Stimulated activated CD4-positive, alpha-beta T cell treated with anti-CD3 and anti-CD28 coated beads, Interleukin-12 subunit alpha, Interleukin-12 subunit beta, amount 100 ng/mL, for 48 hours (primary cell): Measurements from ENCODE around the gene NCCRP1.

Experiments
- DNase-seq, 3 donors: peaks; one replicate each; pipeline ENCODE4 v3.0.0-alpha.2; 2020; ENCODE audit warnings: low read depth in 2 of 3, low spot score in 1 of 3

The NCCRP1 gene

DNA sequence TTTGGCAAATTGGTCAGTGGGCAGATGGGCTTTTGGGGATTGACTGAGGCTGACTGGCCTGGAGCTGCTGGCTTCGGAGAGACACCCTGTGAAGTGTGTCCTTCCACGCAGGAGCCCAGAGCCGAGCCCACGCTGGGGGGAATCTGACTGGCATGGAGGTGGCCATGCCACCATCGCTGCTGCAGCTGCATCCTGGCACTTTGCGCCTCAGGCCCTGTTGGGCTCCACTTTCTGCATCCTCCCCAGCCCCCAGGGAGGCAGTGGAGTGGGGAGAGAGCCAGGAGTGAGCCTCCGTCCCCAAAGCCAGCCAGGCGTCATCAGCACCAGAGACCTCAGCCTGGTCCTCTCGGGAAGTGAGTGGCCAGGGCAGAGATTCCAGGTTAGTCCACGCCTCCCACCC, 17.0 kb upstream of the NCCRP1 start:
- DNase-seq, result no peak

DNA sequence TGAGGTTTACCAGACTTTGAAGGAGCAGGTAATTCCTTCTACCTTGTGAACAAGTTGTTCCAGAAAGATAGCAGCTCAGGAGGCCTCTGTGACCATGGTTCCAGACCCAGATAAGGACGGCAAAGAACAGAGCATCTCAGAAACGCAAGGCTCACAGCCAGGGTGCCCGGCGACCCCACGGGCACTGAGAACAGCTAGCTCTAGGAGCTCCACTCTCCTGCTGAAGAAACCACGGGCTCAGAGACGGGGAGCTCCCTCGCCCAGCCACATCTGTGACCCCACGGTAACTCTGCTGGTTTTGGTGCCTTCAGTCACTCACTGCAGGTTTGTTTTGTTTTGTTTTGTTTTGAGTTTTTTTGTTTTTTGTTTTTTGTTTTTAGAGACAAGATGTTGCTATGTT, 16.0 kb upstream of the NCCRP1 start:
- DNase-seq, result no peak

DNA sequence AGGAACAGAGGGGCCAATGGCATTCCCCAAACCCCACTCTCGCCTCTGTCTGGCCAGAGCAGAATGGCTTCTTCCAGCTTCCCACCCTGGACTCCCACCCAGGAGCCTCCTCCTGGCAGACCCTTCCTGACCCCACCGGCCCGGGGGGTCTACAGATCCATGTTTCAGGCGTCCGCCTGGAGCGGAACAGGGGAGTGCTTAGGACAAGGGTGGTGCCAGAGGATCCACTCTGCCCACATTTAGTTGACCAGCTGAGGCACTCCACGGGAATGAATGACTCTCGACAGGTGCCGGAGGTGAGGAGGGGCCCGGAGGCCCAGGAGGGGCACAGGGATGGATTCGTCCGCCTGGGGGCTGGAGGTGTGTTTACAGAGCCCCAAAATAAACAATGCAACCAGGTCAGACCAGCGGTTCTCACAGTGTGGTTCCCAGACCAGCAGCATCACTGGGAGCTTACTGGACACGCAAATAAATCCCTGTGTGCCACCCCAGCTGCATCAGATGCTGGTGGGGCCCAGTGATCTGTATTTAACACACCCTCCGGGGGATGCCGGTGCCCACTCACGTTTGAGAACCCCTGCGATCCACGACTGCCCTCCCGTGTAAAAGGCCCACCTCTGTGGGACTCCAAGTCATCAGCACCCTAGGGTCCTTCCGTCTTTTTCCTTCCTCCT, 15.1 kb upstream of the NCCRP1 start:
- DNase-seq, result no peak

DNA sequence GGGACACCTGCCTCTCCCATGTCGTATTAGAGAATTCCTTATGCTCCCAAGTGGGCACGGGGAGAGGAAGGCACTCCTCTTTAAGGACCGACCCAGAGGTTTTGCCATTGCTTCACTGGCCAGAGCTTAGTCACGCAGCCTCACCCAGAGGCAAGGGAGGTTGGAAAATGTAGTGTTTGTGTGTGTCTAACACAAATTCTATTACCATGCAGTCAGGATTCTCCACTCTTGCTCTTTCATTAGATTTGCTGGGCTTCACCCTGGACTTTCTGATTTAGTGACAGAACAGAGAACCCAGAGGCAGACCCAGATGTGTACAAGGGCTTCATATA, 14.6 kb upstream of the NCCRP1 start:
- no peak for DNase-seq

DNA sequence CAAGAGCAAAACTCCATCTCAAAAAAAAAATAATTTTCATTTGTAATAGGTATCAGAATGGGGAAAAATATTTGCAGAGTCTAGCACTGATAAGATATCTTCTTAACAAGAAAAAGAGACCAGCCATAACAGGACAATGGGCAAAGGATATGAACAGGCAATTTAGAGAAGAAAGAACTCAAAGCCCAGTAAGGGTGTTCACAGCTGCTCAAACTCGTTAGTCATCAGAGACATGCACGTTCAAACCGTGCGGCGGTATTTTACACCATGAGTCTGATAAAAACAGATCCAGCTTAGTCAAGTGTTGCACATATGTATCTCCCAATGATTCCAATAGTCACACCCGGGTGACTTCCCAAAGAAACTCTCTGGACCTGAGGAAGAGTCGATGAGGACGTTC, 13.7 kb upstream of the NCCRP1 start:
- no peak for DNase-seq

DNA sequence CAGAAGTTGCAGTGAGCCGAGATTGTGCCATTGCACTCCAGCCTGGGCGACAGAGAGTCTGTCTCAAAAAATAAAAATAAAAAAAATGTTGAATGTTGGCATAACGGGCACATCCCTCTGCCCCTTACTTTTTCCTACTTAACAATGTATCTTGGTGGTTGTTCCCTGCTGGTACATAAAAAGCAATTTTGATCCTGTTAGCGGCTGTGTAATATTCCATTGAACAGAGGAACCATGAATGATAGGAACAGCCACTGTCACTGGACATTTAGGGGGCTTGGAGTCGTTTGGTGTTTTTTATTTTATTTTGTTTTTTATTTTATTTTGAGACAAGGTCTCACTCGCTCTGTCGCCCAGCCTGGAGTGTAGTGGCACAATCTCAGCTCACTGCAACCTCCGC, 10.4 kb upstream of the NCCRP1 start:
- DNase-seq, result no peak

DNA sequence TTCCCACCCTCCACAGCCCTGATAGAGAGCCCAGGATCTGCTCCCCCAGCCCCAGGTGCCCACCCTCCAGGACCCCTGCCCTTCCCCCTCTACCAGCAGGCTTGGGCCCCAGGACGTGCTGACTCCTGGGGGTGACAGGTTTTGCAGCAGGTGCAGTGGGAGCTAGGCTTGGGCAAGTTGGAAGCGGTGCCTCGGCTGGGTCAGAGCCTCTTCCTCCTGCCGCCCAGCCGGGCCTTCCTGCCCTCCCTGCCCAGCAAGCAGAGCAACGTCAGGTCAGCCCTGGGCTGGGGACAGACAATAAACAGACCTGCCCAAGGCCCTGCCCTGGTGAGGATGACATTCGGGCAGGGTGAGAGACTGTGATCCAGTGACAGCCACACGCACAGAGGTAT, 9.2 kb upstream of the NCCRP1 start:
- DNase-seq, result no peak

DNA sequence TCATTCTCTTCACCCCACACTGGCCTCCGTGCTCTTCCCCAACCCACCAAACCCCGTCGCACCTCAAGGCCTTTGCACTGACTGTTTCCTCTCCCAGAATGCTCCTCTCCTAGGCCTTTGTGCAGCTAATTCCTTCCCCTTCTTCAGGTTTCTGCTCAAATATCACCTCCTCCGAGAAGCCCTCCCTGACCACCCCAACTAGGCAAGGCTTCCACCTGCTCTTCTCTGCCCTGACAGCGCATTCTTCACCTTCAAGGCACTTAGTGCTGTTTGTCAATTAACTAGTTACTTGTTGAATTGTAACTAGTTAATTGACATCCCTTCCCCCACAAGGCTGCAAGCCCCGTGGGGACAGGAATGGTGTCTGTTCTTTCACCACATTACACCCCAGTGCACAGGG, 7.8 kb upstream of the NCCRP1 start:
- no peak for DNase-seq

DNA sequence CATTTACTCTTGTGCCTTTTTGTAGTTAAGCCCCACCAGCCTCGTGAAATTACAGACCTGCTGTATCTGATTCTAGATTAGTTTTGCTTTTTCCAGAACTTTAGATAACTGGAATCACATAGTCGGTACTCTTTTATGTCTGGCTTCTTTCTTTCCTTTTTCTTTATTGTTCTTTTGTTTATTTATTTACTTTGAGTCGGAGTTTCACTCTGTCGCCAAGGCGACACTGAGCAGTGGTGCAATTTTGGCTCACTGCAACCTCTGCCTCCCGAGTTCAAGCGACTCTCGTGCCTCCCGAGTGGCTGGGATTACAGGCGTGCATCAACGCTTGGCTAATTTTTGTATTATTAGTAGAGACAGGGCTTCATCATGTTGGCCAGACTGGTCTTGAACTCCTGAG, 6.0 kb upstream of the NCCRP1 start:
- no peak for DNase-seq

DNA sequence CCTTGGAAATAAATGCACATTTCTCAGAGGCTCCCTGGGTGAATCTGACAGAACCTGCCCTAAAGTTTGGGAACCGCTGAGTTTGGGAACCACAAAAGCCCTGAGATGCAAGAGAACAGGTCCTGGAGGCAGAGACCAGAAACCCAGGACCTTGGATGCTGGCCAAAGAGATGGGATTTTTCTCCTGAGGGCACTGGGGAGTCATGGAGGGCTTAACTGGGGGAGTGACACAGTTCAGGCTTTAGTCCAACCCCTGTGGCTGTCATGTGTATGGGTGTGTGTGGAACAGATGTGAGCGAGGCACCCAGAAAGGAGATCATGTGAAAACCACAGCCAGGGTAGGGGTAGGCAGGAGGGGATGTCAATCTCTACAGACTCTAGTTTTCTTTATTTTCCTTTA, 3.9 kb upstream of the NCCRP1 start:
- no peak for DNase-seq

DNA sequence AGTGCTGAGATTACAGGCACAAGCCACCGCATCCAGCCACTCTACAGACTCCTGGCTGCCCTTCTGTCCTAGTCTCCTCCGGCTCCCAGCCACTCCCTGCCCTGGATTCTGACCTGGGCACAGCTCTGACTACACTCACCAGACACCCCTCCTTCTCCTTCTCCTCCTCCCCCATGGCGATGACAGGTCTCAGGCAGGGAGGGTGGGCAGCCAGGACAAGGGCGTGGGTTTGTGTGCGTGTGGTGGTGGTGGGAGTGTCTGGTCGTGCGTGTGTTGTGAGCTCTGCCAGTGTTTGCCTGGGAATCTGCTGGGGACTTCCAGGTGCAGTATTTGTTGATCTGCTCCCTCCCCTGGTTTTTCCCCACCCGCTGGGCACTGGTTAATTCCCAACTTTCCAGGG, 3.0 kb upstream of the NCCRP1 start:
- DNase-seq, result no peak

DNA sequence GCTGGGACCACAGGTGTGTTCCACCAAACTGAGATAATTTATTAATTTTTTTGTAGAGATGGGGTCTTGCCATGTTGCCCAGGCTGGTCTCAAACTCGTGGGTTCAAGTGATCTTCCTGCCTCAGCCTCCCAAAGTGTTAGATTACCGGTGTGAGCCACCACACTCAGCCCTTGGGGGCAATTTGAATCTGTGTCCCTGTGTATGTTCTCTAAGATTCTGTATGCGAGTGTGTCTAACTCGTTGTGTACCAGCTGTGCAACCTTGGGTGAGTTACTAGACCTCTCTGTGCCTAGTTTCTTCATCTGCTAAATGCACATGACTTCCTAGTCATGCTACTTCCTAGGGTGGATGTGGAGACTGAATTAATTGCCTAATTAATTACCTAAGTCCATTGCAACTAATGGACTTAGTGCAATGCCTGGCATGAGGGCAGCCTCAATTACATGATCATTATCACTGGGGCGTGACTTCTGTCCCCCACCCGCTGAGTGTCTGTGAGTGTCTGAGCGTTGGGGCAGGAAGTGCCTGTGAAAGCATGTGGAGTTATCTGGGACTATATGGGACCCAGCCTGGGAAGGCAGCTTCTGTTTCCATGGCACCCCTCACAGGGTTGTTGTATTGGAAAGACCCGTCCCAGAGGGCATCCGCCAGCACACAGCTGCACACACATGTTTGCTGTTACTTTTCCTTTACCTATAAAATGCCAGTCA, 1.8 kb upstream of the NCCRP1 start:
- no peak for DNase-seq

DNA sequence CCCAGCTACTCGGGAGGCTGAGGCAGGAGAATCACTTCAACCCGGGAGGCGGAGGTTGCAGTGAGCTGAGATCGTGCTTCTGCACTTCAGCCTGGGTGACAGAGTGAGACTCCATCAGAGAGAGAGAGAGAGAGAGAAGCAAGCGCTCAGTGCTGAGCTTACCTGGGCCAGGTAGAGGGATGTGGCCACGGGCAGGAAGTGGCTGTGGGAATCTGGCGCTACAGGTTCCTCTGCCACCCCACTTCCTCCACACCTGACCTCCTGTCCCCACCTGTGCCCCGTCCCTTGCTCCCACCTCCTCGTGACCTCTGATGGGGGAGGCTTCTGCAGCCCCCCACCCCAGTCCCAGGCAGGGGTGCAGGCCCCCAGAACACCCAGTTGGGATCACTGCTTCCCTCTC, 1.0 kb upstream of the NCCRP1 start:
- DNase-seq, result no peak

DNA sequence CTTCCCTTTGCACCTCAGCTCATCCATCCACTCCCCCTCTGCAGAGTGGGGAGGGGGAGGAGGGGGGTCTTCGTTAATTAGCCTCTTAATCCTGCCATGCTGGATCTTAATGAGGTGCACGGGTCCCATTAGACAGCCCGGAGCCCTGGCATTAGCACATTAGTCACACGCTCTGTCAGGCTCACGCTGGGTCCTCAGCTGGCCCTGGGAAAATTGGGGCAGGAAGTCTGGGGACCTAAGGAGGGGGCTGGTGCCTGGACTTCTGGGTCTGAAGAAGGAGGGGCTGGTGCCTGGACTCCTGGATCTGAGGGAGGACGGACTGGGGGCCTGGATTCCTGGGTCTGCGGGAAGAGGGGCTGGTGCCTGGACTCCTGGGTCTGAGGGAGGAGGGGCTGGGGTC, 444 bp upstream of the NCCRP1 start:
- no peak for DNase-seq

DNA sequence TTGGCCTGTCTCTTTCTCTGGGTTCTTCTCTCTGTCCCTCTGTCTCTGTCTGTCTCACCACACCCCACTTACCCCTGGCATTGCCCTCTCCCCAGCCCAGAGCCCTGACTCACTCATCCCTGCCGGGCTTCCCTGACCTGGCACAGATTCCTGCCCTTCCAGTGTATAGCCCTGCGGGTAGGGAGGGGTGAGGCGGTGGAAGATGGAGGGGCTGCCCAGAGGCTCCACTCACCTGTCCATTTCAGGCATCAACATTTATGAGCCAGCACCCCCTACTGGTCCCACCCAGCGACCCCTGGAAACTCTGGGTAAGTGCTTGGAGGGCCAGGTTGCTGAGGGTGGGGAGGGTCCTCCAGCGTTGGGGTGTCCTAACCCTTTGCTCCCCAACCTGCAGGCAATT, 1.0 kb downstream of the NCCRP1 start:
- no peak for DNase-seq

DNA sequence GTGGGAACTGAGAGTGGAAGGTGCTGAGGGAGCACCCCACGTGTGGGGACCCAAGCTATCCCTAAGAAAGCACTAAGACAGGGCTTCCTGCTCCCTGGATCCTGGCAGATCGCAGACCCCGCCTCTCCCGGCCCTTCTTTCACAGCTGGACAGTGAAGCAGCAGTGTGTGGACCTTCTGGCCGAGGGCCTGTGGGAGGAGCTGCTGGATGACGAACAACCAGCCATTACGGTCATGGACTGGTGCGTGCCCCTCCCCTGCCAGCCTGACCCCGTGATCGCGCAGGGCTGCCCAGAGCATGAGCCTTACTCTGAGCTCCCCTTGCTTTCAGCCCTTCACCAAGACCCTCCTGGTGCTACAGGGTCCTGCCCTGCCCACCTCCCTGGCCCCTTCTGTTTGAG, 2.3 kb downstream of the NCCRP1 start:
- DNase-seq, result no peak

DNA sequence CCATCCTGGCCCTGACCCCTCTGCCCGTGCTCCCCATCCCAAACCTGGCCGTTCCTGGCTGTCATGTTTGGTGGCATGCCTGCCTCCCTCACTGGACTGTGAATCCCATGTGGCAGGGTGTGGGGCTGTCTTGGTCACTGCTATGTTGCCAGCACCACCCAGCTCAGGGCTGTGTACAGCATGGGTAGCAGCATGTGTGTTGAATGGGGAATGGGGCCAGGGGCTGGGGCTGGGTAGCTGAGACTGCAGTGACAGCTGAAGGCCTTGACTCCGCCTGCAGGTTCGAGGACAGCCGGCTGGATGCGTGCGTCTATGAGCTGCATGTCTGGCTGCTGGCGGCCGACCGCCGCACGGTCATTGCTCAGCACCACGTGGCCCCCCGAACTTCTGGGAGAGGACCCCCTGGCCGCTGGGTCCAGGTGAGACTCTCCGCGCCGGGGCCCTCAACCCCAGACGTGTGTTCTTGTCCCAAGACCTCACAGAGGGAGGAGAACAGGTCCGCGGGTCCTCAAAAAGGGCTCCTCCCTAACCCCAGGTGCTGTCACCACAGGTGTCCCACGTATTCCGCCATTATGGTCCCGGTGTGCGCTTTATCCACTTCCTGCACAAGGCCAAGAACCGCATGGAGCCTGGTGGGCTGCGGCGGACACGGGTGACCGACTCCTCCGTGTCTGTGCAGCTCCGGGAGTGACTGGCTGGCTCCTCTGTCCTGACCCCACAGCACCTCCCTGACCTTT, 3.5 kb downstream of the NCCRP1 start:
- DNase-seq, result no peak

DNA sequence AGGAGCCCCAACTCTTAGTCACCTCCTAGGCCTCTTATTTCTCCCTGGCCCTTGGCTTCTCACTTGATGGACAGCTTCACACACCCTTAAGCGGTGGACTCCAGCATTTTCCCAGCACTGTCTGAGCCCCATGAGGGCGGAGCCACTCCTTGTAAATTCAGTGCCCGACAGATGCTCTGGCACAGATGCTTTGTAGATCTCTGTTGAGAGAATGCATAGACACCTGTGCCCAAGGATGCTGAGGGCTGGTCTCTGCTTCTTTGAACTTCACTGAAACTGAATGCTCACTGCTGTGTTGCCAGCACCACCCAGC, 4.0 kb downstream of the NCCRP1 start:
- DNase-seq, result no peak

DNA sequence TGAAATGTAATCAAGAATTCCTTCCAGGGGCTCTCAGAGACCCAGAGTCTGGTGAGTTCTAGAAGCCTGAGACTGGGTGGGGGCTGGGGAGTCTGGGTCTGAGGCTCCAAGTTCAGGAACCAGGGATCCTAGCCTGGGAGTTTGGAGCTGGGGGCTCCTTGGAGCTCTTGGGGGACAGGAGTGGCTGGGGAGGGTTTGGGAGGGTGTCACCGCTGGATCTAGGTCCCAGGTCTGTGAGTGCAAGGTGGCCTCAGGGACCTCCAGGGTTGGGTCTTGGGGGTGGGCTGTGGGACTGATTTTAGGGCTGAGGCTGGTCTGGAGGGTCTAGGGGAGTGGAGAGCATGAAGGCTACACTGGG, 6.2 kb downstream of the NCCRP1 start:
- DNase-seq, result no peak

DNA sequence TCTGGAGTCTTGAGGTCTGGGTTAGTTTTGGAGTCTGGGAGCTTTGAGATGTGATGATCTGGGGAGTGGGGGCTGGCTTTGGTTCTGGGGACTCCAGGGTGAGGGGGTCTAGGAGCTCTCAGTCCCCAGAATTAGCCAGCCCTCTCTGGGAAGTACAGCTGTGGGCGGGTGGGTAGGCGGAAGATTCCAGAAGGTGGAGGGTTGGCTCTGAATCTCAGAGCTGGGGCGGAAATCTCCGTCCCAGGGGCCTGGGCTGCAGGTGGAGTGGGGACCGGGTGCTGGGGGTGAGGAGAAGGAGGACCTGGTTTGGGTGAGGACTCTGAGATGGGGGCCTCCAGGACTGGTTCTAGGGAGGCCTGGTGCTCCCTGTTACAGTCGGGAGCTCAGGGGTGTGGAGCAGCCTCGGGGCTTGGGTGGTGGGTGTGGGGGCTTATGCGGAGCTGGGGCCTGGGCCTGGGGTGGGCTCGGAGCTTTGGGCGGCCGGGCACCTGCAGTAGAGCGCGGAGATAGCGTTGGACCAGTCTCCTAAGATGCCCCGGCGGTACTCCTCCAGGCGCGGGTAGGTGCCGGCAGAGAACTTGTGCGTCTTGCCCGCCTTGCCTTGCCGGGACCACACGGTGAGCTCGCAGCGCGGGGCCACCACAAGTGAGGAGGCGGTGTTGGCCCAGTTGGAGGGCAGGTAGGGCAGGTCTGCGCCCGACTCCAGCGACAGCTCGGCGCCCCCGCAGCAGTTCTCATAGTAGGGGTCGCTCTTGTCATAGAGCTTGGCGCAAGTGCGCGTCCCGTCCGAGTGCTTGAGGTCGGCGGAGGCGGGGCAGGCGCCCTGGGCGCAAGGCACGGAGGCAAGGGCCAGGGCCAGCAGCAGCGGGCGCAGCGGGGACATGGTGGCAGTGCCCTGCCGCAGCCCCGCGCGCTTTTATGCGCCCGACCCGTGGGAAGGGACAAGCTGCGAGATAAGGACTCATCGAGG, 6.9 kb downstream of the NCCRP1 start, which contains the start of gene SYCN:
Gene SYCN (minus strand): TSS at position 892 of the 970 bp plus-strand sequence. CDS start 9 bp downstream, at position 883.
- no peak for DNase-seq

DNA sequence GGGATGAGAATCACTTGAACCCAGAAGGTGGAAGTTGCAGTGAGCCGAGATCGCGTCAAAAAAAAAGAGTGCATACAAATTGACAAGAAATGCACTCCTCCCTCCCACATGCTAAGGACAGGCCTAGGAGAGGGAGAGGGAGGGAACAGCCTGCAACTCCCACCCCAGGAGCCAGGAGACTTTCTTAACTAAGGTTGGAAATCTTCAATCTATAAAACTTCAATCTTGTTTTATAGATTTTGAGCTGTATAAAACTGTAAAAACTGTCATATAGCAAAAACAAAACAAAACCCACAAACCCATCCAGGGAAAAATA, 8.6 kb downstream of the NCCRP1 start:
- DNase-seq, result no peak

DNA sequence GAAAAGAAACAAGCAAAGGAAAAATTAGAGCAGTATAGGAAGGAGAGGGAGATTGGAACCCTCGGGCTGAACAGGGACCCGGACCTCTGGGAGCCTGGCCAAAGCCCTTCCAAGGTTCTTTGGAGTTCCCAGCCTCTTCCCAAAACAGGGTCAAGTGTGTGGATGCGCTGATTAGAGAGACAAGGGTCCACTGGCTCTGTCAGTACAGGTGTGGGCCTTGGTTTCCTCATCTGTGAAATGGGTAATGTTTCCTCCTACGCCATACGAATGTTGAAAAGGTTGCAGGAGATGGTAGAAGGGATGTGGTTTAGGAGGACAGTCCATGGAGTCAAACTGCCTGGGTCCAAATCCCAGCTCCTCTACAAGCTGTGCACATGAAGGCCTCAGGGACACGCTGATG, 9.4 kb downstream of the NCCRP1 start:
- no peak for DNase-seq
